Panc1 (cell line): Measurements from ENCODE around the gene KRT25.

ENCODE experiments used
- CTCF ChIP-seq: fragments of 450-650 bp; IDR thresholded peaks from 2 replicates; pipeline ENCODE4 v1.5.1; 2017; ENCODE audit warnings: mild to moderate bottlenecking
- POLR2AphosphoS5 ChIP-seq: IDR thresholded peaks from 2 replicates; pipeline ENCODE4 v1.6.1; 2012; ENCODE audit warnings: mild to moderate bottlenecking, low read depth, low read length, moderate library complexity

- TF ChIP-seq POLR2AphosphoS5 (no peak), CTCF (no peak)
Observed at GRCh38 chr17:40714473-40714872, 40.7 kb downstream of the KRT25 start.
